ENCODE results near the gene CCDC3. TPM values are rescaled to one million over a fixed set of nuclear protein-coding genes. Genes with fewer than 3 reads are reported as not detected.

The CCDC3 gene
- total RNA-seq, 4 donors from 2014 or later: 27.8 to 108 (median 74.6) TPM

- H3K4me3 ChIP-seq (ENCODE audit: low read depth, poor library complexity, severe bottlenecking): no peak overlapping the region
- TF ChIP-seq CTCF (IDR thresholded peaks at IDR 0.05): no peak
- TF ChIP-seq POLR2A (IDR thresholded peaks at IDR 0.05): no peak
- 67 to 72% methylated on average over 5 of the region's 5 CpGs for WGBS, 2 donors
- DNase-seq (ENCODE audit: low spot score in 2 of 2): no peak
- intact Hi-C loops (cut with DNase I; ENCODE audit: low total_unique reads): no loop called here
Measured at GRCh38 chr10:12905067-12905466, 96.4 kb downstream of the CCDC3 start.

- intact Hi-C loops (cut with DNase I; ENCODE audit: low total_unique reads): no loop called here
- no peak for DNase-seq (ENCODE audit: low spot score in 2 of 2)
- TF ChIP-seq CTCF (IDR thresholded peaks at IDR 0.05) (no peak), POLR2A (IDR thresholded peaks at IDR 0.05) (no peak)
- 91 to 94% methylated on average over 6 to 7 of the region's 7 CpGs for WGBS, 2 donors
- no peak overlapping the region for H3K4me3 ChIP-seq (ENCODE audit: low read depth, poor library complexity, severe bottlenecking)
Measured at GRCh38 chr10:12902851-12903358, 98.6 kb downstream of the CCDC3 start.

- 20 to 28% methylated on average over 2 of the region's 2 CpGs for WGBS, 2 donors
- no peak for DNase-seq (ENCODE audit: low spot score in 2 of 2)
- no peak for TF ChIP-seq POLR2A (IDR thresholded peaks at IDR 0.05)
- peak in 1 of 3 donors; percentile 23 for TF ChIP-seq CTCF (IDR thresholded peaks at IDR 0.05)
- intact Hi-C loops (cut with DNase I; ENCODE audit: low total_unique reads): no loop called here
- H3K4me3 ChIP-seq (ENCODE audit: low read depth, poor library complexity, severe bottlenecking): no peak overlapping the region
Measured at GRCh38 chr10:12902135-12902572, 99.4 kb downstream of the CCDC3 start.

GRCh38 chr10:12899546-12899945 is 102.0 kb downstream of the CCDC3 start:
- TF ChIP-seq CTCF (IDR thresholded peaks at IDR 0.05): no peak
- no peak for TF ChIP-seq POLR2A (IDR thresholded peaks at IDR 0.05)
- WGBS, 2 donors: 82 to 85% methylated on average over 7 of the region's 7 CpGs
- DNase-seq (ENCODE audit: low spot score in 2 of 2): no peak
- H3K4me3 ChIP-seq (ENCODE audit: low read depth, poor library complexity, severe bottlenecking): no peak overlapping the region
- intact Hi-C loops (cut with DNase I; ENCODE audit: low total_unique reads): no loop called here

GRCh38 chr10:12898271-12898670 is 103.2 kb downstream of the CCDC3 start:
- intact Hi-C loops (cut with DNase I; ENCODE audit: low total_unique reads): no loop called here
- no peak for DNase-seq (ENCODE audit: low spot score in 2 of 2)
- 92 to 95% methylated on average over 24 of the region's 24 CpGs for WGBS, 2 donors
- no peak overlapping the region for H3K4me3 ChIP-seq (ENCODE audit: low read depth, poor library complexity, severe bottlenecking)
- TF ChIP-seq CTCF (IDR thresholded peaks at IDR 0.05): no peak
- TF ChIP-seq POLR2A (IDR thresholded peaks at IDR 0.05): no peak

- no peak for TF ChIP-seq CTCF (IDR thresholded peaks at IDR 0.05)
- TF ChIP-seq POLR2A (IDR thresholded peaks at IDR 0.05): no peak
- no peak overlapping the region for H3K4me3 ChIP-seq (ENCODE audit: low read depth, poor library complexity, severe bottlenecking)
- no peak for DNase-seq (ENCODE audit: low spot score in 2 of 2)
- WGBS, 2 donors: 93% methylated on average over 6 of the region's 6 CpGs
- intact Hi-C loops (cut with DNase I; ENCODE audit: low total_unique reads): no loop called here
Measured at GRCh38 chr10:12897278-12897677, 104.2 kb downstream of the CCDC3 start.
